ENCODE data around the gene NYNRIN.

- TF ChIP-seq POLR2AphosphoS5 (IDR thresholded peaks at IDR 0.05; ENCODE audit: low read depth, low read length): no peak
- TF ChIP-seq PAX5 (IDR thresholded peaks at IDR 0.05; ENCODE audit: insufficient read depth, low read length, severe bottlenecking): no peak
- TF ChIP-seq TAF1 (IDR thresholded peaks at IDR 0.05; ENCODE audit: low read depth, low read length): no peak
- TF ChIP-seq POLR2A (IDR thresholded peaks at IDR 0.05; ENCODE audit: low read depth, low read length): no peak
These were observed 64.4 kb downstream of the NYNRIN start for GRCh38 chr14:24463017-24463883.

Measured in GM12891 (cell line).